ENCODE data around the gene CTU1.

Gene CTU1

DNA sequence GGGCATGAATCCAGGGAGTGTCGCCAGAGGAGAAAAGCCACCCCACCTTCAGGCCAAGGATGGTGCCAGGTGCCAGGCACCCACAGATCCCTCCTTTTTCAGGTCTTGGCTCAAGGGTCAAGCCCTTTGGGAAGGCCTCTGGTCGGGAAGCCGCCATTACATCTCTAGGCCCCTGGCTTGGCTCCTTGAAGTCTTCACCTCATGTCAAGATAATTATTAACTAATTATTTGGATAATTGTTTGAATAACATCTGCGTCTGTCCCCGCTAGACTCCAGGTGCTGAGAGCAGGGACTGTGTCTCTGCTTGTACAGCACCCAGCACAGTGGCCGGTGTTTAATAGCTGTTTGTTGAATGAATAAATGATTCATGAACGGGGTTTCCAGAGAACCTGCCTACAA is 44.5 kb downstream of the CTU1 start:
- Histone ChIP-seq H3K9me3 (ENCODE audit: control insufficient read depth, insufficient read depth, low read length) (no peaks in the 10 kb centered on the region), H3K4me1 (ENCODE audit: control insufficient read depth, insufficient read depth, low read length) (peaks cover 7% of the 10 kb centered on the region; the same call in 1 of the 2 replicates), H3K4me3 (ENCODE audit: low read depth, low read length) (no peak overlapping the region), H3K9ac (ENCODE audit: low read depth, low read length) (no peak overlapping the region), H3K36me3 (ENCODE audit: control insufficient read depth, insufficient read depth, low read length) (no peaks in the 10 kb centered on the region), H3K27ac (ENCODE audit: low read depth, low read length) (no peak overlapping the region), H3K27me3 (ENCODE audit: control insufficient read depth, insufficient read depth, low read length) (no peaks in the 10 kb centered on the region)

GRCh38 chr19:51060973-51061372 is 47.2 kb downstream of the CTU1 start:
- peaks cover 5% of the 10 kb centered on the region; the same call in 1 of the 2 replicates for H3K4me1 ChIP-seq (ENCODE audit: control insufficient read depth, insufficient read depth, low read length)
- H3K27me3 ChIP-seq (ENCODE audit: control insufficient read depth, insufficient read depth, low read length) = no peaks in the 10 kb centered on the region

GRCh38 chr19:51060336-51060735 is 47.9 kb downstream of the CTU1 start:
- H3K27me3 ChIP-seq (ENCODE audit: control insufficient read depth, insufficient read depth, low read length) = no peaks in the 10 kb centered on the region
- H3K4me3 ChIP-seq (ENCODE audit: low read depth, low read length) = no peak overlapping the region
- no peaks in the 10 kb centered on the region for H3K36me3 ChIP-seq (ENCODE audit: control insufficient read depth, insufficient read depth, low read length)
- H3K27ac ChIP-seq (ENCODE audit: low read depth, low read length) = no peak overlapping the region
- no peak overlapping the region for H3K9ac ChIP-seq (ENCODE audit: low read depth, low read length)
- no peaks in the 10 kb centered on the region for H3K9me3 ChIP-seq (ENCODE audit: control insufficient read depth, insufficient read depth, low read length)
- no peaks in the 10 kb centered on the region for H3K4me1 ChIP-seq (ENCODE audit: control insufficient read depth, insufficient read depth, low read length)

More at GRCh38 chr19:51060973-51061372, 47.2 kb downstream of the CTU1 start:
- H3K4me3 ChIP-seq (ENCODE audit: low read depth, low read length) = no peak overlapping the region
- H3K9me3 ChIP-seq (ENCODE audit: control insufficient read depth, insufficient read depth, low read length) = no peaks in the 10 kb centered on the region
- H3K36me3 ChIP-seq (ENCODE audit: control insufficient read depth, insufficient read depth, low read length) = no peaks in the 10 kb centered on the region
- H3K9ac ChIP-seq (ENCODE audit: low read depth, low read length) = no peak overlapping the region
- H3K27ac ChIP-seq (ENCODE audit: low read depth, low read length) = no peak overlapping the region

- Histone ChIP-seq H3K36me3 (ENCODE audit: control insufficient read depth, insufficient read depth, low read length) (no peaks in the 10 kb centered on the region), H3K27me3 (ENCODE audit: control insufficient read depth, insufficient read depth, low read length) (no peaks in the 10 kb centered on the region), H3K9ac (ENCODE audit: low read depth, low read length) (no peak overlapping the region), H3K4me3 (ENCODE audit: low read depth, low read length) (no peak overlapping the region), H3K4me1 (ENCODE audit: control insufficient read depth, insufficient read depth, low read length) (no peaks in the 10 kb centered on the region), H3K27ac (ENCODE audit: low read depth, low read length) (no peak overlapping the region), H3K9me3 (ENCODE audit: control insufficient read depth, insufficient read depth, low read length) (no peaks in the 10 kb centered on the region)
These were observed 48.5 kb downstream of the CTU1 start for GRCh38 chr19:51059715-51060114.

DNA sequence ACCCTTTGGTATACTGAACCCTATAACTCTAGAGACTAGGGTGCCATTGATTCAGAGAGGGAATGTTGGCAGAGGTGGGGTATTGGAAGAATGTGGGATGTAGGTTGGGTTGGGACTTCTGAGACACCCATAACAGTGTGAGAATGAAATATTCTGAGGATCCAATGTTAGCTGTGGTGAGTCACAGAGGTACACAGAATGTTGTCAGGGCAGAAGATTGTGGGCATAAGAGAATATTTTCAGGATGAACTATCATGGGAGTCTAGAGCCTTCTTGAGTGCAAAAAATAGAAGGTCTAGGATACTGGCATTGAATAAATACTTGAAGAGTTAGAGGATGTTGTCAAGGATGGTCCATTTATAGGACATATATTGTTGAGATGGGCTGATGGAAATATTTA is 52.3 kb downstream of the CTU1 start:
- H3K9ac ChIP-seq (ENCODE audit: low read depth, low read length) = no peak overlapping the region
- H3K27me3 ChIP-seq (ENCODE audit: control insufficient read depth, insufficient read depth, low read length) = no peaks in the 10 kb centered on the region
- no peaks in the 10 kb centered on the region for H3K4me1 ChIP-seq (ENCODE audit: control insufficient read depth, insufficient read depth, low read length)
- H3K9me3 ChIP-seq (ENCODE audit: control insufficient read depth, insufficient read depth, low read length) = no peaks in the 10 kb centered on the region
- H3K27ac ChIP-seq (ENCODE audit: low read depth, low read length) = no peak overlapping the region
- no peaks in the 10 kb centered on the region for H3K36me3 ChIP-seq (ENCODE audit: control insufficient read depth, insufficient read depth, low read length)
- no peak overlapping the region for H3K4me3 ChIP-seq (ENCODE audit: low read depth, low read length)

Data from HUES48 (cell line).